ENCODE results near the gene ESCO1.
"Not testable (repeated sequence)": the region's sequence is repeated elsewhere in the genome, so short reads cannot be mapped to it uniquely, and the experiment has no call there.

ESCO1 gene, protein sequence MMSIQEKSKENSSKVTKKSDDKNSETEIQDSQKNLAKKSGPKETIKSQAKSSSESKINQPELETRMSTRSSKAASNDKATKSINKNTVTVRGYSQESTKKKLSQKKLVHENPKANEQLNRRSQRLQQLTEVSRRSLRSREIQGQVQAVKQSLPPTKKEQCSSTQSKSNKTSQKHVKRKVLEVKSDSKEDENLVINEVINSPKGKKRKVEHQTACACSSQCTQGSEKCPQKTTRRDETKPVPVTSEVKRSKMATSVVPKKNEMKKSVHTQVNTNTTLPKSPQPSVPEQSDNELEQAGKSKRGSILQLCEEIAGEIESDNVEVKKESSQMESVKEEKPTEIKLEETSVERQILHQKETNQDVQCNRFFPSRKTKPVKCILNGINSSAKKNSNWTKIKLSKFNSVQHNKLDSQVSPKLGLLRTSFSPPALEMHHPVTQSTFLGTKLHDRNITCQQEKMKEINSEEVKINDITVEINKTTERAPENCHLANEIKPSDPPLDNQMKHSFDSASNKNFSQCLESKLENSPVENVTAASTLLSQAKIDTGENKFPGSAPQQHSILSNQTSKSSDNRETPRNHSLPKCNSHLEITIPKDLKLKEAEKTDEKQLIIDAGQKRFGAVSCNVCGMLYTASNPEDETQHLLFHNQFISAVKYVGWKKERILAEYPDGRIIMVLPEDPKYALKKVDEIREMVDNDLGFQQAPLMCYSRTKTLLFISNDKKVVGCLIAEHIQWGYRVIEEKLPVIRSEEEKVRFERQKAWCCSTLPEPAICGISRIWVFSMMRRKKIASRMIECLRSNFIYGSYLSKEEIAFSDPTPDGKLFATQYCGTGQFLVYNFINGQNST

GRCh38 chr18:21600526-21601410, at the start of gene ESCO1:
TSS of gene ESCO1 (minus strand) at chr18:21600704. CDS start at chr18:21574843, 25,861 bp downstream.
- peak; percentile 98 for FAIRE-seq

GRCh38 chr18:21640375-21640774, 39.9 kb upstream of the ESCO1 start:
- FAIRE-seq; DNase-seq (ENCODE audit: insufficient read length, low spot score): not testable (repeated sequence)

More at GRCh38 chr18:21600526-21601410, at the start of gene ESCO1:
- peak; percentile 89 for DNase-seq (ENCODE audit: insufficient read length, low spot score)

GRCh38 chr18:21638822-21639221, 38.3 kb upstream of the ESCO1 start:
- no peak for FAIRE-seq
- no peak for DNase-seq (ENCODE audit: insufficient read length, low spot score)

GRCh38 chr18:21636769-21637168, 36.3 kb upstream of the ESCO1 start:
- DNase-seq (ENCODE audit: insufficient read length, low spot score): no peak
- no peak for FAIRE-seq

GRCh38 chr18:21634588-21635199, 34.2 kb upstream of the ESCO1 start:
- DNase-seq (ENCODE audit: insufficient read length, low spot score) (no peak), FAIRE-seq (no peak)

DNA sequence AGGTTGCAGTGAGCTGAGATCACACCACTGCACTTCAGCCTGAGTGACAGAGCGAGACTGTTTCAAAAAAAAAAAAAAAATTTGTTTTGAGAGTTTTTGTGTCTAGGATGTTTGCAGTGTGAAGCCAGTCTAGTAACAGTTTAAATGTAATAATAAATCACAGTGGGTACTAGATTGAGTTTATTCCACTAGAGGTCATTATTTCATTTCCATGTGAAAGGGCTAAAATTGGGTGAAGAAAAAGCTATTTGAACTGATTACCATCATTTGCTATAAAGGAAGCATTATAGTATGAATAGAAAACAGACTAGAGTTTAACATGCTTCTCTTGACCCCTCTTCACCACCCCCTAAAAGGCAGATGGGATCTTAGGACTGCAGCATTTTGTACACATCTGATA, 31.9 kb upstream of the ESCO1 start:
- FAIRE-seq: no peak

GRCh38 chr18:21629089-21629832, 28.8 kb upstream of the ESCO1 start:
- FAIRE-seq (peak; percentile 98), DNase-seq (ENCODE audit: insufficient read length, low spot score) (peak; percentile 18)

More for the DNA sequence above, 31.9 kb upstream of the ESCO1 start:
- no peak for DNase-seq (ENCODE audit: insufficient read length, low spot score)

DNA sequence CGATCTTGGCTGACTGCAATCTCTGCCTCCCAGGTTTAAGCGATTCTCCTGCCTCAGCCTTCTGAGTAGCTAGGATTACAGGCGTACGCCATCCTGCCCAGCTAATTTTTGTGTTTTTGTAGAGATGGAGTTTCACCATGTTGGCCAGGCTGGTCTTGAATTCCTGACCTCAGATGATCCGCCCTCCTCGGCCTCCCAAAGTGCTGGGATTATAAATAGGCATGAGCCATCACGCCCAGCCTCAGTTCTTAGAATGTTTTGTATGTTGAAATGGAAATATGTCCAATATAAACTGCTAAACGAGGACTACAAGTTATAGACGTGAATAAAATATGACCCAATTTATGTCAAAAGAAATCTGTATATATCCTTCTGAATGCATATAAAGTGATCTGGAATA, 21.1 kb upstream of the ESCO1 start:
- DNase-seq (ENCODE audit: insufficient read length, low spot score); FAIRE-seq: not testable (repeated sequence)

GRCh38 chr18:21612125-21613039, 11.9 kb upstream of the ESCO1 start, which contains the start of gene SNRPD1:
TSS of gene SNRPD1 (plus strand) at chr18:21612314. CDS start at chr18:21612430, 116 bp downstream.
- FAIRE-seq: peak; percentile 78
- peak; percentile 81 for DNase-seq (ENCODE audit: insufficient read length, low spot score)

DNA sequence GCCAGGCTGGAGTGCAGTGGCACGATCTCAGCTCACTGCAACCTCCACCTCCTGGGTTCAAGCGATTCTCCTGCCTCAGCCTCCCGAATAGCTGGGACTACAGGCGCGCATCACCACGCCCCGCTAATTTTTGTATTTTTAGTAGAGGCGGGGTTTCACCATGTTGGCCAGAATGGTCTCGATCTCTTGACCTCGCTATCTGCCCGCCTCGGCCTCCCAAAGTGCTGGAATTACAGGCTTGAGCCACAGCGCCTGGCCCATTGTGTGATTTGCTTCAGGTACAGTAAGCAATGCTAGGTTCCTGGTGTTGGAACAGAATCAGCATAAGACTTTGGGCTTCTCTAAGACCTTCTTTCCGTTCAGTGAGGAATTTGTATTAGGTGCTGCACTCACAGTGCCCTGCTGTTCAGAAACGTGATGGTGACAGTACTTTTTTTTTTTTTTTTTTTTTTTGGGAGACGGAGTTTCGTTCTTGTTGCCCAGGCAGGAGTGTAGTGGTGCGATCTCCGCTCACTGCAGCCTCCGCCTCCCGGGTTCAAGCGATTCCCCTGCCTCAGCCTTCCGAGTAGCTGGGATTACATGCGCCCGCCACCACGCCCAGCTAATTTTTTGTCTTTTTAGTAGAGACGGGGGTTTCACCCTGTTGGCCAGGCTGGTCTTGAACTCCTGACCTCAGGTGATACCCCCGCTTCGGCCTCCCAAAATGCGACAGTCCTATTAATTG, 11.1 kb upstream of the ESCO1 start:
- FAIRE-seq; DNase-seq (ENCODE audit: insufficient read length, low spot score): not testable (repeated sequence)

GRCh38 chr18:21605213-21605612, 4.7 kb upstream of the ESCO1 start:
- no peak for DNase-seq (ENCODE audit: insufficient read length, low spot score)
- FAIRE-seq: no peak

- FAIRE-seq (peak; percentile 47), DNase-seq (ENCODE audit: insufficient read length, low spot score) (no peak)
These were observed 4.2 kb upstream of the ESCO1 start for GRCh38 chr18:21604671-21605070.

- FAIRE-seq (no peak), DNase-seq (ENCODE audit: insufficient read length, low spot score) (no peak)
These were observed 1.7 kb upstream of the ESCO1 start for GRCh38 chr18:21602299-21602587.

- FAIRE-seq (peak; percentile 42), DNase-seq (ENCODE audit: insufficient read length, low spot score) (peak; percentile 54)
These were observed 649 bp downstream of the ESCO1 start for GRCh38 chr18:21599585-21600525.

DNA sequence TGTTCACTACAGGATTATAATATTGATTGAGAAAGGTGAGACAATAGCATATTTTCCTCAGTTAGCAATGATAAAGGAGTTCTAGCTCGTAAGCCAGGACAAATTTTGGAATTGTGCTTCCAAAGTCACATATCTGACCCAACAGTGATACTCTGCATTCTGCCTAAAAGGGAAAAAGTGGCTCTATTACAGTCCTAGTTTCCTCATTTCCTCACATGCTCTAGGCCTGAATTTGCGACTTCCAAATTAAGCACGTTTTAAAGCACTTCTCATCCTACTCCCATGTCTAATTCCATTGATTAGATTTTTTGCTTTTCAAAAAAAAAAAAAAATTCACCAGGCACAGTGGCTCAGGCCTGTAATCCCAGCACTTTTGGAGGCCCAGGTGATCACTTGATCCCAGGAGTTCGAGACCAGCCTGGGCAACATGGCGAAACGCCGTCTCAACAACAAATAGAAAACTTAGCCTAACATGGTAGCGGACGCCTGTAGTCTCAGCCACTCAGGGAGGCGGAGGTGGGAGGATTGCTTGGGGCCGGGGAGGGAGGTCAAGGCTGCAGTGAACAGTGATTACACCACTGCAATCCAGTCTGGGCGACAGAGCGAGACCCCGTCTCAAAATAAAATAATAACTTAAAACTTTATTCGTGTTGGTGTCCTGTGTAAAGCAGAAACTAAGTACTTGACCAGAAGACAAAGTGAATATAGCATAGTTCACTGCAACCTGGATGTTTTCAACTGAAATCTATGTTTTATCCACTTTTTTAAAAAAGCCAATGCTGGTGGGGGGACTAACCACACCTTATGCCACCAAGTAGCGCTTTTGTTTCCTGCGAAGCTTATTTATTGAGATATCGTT, 1.5 kb downstream of the ESCO1 start:
- no peak for DNase-seq (ENCODE audit: insufficient read length, low spot score)
- FAIRE-seq: peak; percentile 79

GRCh38 chr18:21597620-21598019, 2.9 kb downstream of the ESCO1 start:
- no peak for FAIRE-seq
- DNase-seq (ENCODE audit: insufficient read length, low spot score): no peak

All from GM19239 (cell line).